NCI-H2227 treated with DMSO at 0.1 percent for 48 hours (cell line): Measurements from ENCODE around the gene CMIP.

ENCODE experiments used
- DNase-seq: peaks from one replicate; lab custom pipeline; 2025; lab: John Stamatoyannopoulos, UW

The CMIP gene

DNA sequence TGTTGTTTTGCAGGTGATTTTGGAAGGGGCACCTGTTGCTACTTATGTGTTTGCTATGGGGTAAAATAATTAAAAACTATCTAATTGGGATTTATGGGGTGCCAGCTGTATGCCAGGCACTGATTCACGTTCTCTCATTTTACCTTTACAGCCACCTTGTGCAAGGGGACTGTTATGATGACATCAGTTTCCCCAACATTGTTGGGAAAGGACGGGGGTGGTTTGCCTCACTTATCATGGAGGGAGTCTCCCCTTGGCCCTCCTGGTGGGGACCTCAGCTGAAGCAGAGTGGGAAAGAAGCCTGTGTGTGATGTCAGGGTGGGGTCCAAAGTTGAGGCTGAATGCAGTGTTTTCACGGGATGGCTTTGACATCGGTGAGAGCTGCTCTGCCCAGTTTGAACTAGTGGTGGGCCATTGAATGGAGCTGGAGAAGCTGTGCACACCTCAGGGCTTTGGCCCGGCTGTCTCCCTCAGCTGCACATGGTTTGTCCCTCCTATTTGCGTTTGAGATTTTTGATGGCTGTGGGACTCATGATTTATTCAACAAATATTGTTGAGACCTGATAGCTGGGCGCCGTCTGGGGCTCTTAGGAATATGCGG, 36.1 kb downstream of the CMIP start:
- DNase-seq = no peak

DNA sequence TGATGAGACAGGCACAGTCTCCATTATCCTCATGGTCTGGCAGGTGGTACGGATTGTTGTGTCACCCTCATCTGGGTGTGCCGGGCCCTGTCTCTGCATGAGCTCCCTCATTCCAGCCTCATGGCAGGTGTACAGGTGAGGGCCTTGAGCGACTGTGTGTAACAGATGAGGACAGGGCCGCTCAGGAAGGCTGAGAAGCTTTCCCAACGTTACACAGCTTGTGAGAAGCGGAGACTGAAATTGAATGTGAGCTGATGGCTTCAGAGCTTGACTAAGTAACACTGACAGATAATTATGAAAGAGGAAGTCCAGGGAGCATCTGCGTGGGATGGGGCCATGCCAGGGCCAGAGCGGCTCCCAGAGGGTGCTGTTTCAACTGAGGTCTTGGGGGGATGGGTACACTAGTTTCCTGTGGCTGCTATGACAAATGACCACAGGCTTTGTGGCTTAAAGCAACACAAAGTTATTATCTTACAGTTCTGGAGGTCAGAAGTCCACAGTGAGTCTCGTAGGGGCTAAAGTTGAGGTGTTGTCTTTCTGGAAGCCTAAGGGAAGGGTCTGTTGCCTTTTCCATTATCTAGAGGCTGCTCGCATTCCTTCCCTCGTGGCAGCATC, 36.7 kb downstream of the CMIP start:
- no peak for DNase-seq

DNA sequence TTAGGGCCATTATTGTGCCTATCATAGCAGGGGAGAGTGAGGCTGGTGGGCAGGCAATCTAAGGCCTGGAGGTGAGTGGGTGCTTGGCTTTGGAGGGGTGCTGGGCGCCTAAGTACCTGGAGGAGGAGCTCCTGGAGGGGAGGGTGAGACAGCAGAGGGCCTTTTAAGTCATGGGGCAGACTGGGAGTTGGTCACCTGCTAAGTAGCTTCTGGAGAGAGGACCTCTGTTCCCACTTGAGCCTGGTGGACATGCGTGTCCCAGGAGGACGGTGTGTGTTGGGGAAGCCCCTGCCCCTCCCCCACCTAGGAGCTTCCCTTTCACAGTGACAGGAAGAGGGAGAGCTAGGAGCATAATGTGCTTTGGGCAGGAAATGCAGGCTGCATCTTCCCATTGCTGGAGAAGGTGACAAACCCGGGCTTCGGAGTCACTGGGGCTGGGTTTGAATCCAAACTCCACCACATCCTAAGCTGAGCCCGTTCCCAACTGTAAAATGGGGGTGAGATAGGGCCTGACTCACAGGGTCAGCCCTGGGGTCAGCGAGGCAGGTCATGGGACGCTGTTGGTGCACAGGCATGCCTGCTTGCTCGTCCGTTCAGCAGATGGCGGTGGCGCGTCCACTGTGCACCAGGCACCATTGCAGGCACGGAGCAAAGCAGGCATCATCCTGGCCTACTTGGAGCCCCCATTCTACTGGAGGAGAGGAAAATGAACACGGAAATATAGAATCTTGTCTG, 37.9 kb downstream of the CMIP start:
- DNase-seq = no peak

DNA sequence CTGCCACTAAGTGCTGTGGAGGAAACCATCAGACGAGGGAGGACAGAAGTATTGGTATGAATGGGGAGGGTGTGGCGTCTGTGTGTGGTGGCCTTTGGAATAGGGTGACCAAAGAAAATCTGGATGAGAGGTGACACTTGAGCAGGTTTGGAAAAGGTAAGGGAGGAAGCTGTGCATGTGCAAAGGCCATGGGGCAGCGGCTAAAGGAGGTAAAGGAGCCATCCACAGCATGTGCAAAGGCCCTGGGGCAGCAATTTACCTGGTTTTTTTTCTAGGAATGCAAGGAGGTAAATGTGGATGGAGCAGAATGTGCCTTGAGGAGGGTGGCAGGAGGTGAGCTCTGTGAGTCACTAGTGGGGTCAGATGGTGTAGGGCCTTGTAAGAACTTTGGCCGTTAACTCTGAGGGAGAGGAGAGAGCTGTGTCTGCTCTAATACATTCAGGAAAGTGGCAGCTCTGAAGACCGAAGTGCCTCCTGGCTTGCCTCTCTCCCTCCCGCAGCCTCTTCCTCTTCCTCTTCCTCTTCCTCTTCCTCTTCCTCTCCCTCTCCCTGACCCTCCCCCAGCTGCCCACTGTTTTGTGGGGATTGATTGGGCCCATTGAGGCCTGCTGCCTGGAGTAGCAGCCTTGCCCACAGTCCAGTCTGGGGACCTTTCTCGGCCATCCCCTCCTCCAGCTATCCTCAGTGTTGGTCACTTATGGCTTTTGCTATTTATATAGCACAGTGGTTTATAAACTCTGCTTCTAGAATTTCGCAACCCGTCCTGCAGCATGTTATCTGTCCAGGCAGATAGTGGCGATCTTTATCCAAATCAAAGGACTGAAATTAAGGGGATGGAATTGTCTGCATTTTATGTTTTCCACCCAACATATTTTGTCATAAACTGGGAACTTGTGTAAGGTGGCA, 38.7 kb downstream of the CMIP start:
- no peak for DNase-seq

DNA sequence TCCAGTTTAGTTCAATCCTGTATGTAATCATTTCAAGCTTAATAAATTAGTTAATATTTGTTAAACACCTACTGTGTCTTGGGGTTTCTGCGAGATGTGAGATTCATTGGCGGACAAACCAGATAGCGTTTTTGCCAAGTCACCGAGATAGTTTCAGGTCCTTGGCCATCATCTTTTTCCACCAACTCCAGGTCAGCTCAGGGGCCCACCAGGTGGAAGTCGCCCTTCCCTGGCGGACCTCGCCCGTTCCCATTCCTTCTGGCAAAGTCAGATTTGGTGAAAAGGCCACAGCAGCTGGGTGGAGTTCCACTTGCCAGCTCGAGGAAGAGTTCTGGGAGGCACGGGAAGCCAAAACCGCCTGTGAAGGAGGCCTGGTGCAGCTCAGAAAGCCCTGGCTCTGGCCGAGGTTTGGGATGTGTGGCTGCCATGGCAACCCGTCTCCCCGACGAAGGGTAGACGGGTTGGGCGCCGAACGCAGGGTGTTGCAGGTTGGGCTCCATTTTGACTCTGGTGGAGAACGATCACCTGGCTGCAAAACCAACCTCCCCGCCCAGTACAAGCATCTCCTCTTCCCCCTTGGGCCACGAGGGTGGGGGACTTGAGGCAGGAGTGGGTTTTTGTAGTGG, 39.5 kb downstream of the CMIP start:
- no peak for DNase-seq

DNA sequence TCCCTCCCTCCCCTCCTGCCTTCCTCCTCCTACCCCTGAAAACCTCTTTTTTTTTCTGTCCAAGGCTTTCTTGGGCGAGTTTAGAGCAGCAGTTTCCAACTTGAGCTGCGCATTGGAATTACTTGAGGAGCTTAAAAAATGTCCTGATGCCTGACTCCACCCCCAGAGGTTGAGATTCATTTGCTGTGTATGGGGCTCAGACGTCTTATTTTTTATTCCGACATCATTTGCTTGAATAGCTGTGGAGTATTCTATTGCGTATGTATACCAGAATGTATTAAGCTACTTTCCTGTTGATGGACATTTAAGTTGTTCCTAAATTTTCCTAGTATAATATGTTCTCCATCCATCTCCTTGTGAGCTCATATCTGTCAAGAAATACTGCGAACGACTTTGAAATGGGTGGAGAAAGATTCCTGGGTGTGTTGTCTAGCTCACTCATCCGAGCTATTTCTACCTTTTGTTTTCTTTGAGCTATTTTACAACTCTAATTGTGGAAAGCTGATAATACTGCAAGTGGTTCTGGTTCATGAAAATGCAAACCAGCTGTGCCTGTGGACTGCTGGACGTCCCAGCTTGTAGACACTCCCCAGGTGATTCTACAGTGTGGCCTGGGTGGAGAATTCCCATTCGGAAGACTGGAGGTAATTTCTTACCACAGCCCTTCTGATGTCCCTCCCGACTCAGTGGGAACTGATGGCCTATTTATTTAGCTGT, 40.5 kb downstream of the CMIP start:
- DNase-seq = no peak

DNA sequence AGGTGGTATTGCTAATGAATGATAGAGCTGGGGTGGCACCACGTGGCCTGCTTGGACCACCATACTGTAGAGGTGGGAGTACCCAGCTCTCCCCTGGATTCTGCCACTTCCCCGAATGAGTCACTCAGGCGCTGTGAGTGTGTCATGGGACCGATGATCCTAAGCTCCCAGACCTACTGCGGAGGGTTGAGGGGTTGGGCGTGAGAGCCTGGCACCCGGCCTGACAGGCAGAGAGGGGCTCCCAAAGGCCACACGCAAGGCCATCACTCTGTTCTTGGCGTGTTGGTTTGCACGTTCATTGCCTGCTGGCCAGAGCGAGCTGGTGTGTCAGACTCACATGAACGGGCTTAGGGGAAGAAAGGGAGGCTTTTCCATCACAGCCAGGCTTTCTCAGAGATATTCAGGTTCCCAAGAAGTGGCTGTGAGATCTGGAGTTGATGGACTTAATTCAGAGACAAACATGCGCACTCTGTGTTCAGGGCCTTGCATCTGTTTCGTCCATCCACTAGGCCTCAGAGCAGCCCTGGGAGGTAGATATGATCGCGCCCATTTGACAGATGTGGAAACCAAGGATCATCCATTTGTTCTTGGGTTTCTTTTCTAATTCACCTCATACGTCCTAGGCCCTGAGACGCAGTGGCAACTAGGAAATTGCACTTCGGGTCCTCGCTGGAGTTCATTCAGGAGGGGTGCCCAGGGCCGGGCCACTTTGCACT, 41.4 kb downstream of the CMIP start:
- no peak for DNase-seq

DNA sequence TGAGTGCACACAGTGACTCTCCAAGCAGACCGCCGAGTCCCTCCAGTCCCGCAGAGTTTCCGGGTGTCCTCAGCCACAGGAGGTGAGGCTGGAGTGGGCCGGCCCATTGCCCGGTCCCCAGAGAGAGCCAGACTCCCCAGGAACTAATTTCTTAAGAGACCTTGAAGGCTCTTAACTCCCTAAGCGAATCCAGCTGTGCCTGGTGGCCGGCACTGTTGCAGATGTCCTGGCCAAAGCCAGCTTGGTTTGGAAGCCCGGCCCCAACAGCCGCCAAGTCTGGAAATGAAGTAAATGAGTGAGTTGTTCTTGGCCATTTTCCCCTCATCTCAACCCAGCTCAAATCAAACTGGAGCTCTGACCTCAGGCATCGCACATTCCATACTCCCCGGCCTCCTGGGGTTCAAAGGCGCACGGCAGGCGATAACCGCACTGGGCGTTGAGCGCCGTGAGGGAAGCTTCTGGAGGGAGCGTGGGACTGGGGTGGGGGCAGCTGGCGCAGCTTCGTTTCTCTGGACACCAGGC, 42.0 kb downstream of the CMIP start:
- no peak for DNase-seq

DNA sequence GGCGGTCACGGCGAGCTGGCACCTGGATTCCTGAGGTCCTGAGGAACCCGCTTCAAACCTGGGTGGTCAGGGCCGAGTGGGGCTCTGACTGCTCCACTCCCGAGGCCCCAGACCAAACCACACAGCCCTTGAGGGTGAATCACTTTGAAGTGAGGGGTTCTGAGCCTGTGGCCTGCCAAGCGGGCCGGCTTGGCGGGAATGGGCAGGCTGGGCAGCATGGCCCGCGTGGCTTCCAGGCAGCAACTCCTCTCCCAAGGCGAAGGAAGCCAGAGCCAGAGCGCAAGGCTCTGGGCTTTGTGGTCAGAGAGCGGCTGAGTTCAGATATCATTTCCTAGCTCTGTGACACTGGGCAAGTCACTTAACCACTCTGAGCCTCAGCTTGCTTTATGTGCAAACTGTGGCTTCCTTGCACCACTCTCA, 42.7 kb downstream of the CMIP start:
- no peak for DNase-seq

DNA sequence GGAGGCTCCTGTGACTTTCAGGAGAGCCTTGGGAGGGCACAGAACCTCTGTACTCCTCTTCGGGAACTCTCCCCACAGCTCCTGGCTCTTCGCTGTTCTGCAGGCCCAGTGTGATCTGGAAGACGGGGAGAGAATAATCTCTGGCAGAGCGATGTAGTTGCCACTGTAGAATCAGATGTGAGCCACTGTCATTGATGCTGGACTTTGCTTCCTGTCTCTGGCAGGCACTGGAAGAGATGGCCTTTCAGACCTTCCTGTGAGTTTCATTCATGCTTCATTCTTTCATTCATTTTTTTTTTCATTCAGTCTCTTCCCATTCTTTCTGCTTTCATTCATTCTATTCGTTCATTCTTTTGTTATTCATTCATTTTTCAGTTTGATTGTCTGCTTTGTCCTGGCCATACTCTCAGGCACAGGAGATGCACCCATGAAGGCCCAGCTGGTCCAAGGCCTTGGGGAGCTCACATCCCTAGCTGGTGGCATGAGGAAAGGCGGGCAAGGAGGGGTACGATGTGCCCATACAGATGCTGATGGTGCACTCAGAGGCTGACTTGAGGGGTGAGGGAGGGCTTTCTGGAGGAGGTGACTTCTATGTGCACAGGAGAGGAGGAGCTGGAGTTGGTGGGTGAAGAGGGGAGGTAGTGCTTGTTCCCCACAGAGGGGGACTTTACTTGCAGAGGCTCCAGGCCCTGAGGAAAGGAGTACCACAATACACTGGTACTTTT, 44.2 kb downstream of the CMIP start:
- no peak for DNase-seq

DNA sequence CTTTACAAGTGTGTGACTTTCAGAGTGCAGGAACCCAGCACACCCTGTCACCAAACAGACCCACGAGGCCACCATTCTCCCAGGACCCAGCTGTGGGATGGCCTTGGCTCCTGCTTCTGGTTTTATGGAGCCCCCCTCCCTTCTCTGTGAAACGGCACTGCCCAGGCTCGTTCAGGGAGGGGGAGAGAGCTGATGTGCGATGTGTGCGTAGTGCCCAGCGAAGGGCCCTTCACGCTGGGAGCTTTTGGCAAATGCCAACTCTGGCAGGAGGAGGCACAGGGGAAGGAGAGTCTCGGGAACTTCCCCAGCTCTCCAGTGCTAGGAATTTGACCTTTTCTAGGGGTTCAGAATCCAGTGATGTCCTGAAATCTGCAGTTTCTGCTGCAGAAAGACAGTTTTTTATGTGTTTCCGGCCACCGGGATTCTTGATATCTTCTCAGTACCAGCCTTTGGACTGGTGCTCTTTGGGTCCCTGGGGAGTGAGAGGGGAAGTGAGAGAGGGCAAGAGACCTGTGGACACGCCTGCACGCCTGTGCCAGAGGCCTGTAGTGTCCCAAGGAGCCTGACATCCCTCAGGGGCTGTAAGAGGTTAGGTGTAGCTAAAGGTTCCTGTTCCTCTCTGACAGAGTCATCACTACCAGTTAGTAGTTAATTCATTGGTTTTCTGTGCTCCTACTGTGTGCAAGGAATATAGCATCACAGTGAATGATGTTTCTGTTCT, 45.1 kb downstream of the CMIP start:
- DNase-seq = no peak

DNA sequence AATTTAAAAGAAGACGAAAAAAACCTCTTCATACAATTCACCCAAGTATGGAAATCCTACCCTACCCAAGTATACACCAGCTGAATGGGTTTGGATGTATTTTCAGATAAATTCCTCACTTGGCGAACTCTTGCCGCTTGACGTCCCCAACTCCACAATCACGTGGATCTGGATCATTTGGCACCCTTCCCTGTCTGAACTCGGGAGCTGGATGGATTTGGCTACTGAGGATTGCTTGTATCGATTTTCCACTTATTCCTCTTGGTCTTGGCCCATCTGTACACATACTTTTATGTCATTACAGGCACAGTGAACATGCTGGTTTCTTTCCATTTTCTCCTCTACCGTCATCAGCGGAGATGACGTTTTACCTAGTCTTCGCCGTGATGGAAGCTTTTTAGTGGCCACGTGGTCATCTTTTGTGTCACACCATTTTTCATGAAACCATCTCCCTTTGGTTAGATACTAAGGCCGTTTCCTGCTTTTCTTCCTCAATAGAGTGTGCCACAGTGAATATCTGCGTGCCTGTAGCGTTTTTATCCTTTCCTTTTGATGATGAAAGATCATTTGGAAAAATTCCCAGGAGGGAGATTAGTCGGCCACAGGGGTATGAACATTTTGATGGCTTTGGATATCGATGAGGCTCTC, 47.1 kb downstream of the CMIP start:
- no peak for DNase-seq

DNA sequence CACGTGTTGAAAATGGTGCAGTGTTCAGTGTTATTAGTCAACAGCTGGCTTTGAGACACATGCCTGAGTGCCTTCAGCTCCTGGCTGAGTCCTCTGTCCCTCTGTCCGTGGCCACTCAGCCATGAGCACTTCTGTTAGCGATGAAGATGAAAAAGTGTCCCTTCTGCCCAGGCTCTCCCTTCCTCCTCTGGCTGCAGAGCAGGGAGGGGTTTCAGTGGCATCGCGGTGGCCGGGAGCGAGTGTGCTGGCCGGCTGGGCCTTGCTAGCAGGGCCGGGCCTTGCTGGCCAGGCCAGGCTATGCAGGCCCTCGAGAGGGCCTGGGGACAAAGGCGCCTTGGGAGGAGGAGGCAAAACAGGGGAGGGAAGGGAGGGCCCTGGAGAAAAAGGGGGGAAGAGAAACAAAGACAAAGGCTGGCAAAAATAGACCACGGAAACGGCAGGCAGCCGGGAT, 47.7 kb downstream of the CMIP start:
- DNase-seq = no peak

DNA sequence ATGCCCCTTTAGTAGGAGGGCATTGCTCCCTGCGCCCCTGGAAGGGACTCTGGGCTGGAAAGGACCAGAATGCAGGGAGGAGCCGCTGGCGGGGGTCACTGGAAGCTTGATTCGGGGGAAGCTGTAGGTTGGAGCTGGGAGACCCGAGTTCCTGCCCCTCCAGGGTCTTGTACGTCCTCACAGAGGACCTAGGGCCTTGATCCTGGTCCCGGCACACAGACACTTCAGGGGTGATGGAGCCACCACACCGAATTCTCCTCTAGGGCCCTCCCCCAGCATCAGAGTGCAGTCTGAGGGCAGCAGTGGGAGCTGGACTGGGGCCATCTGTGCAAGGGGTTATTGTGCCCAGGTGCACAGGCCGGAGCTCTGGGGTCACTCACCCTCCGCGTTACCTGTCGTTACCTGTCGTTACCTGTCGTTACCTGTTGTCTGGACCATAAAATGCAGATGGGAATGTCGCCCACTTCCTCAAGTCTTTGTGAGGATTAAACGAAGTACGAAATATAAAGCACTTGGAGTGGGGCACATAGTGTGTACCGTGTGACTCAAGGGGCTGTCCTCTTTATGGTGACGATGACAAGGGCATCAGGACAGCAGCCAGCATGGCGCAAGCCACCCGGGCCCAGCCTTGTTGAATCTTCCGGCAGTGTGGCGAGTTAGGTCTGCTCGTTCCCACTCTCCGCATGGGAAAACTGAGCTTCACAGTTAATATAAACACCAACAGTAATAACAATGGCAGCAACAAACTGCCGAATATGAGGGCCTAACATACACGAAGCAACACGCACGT, 48.6 kb downstream of the CMIP start:
- no peak for DNase-seq

DNA sequence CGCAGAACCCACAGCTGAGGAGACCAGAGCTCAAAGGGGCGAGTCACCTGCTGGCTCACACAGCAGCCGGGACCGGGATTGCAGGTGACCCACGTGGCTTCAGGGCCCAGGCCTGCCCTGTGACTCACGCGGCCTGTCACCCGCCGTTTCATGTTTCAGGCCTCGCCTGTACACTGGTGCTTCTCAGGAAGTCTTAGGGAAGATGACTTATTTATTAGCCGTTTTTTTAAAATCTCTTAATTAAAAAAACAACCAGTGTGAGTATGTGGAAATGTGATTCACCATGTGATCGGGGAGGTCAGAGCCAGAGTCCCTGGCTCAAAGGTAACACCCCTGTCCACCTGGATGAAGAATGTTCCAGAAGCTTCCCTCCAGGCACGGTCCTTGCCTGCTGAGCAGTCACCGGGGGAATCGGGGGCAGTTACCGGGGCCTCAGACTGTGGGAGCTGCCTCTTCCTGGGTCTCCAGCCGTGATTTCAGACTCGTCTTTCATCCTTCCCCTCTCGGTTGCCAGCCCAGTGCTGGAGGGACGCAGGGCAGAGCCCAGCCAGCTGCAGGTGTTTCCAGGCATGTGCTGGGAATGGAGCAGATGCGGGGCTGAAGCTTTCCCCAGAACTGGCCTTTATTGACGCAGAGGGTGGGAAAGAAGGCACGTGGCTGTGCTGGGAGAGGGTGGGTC, 49.3 kb downstream of the CMIP start:
- no peak for DNase-seq

DNA sequence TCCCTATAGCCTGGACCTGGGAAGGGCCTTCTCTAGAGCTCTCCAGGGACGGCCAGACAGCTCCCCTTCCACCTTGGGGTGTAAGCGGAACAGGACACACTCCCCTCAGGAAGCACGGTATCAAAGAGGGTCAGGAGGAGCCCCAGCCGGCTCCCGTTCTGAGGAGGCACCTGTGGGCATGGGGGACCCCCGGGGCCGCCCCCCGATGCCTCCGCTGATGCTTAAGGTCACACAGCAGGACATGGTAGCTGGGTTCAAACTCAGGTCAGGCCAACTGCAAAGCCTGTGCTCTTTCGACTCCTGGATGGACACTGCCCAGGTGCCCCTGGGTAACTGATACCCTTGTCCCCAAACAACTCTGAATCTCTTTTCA, 49.8 kb downstream of the CMIP start:
- no peak for DNase-seq

DNA sequence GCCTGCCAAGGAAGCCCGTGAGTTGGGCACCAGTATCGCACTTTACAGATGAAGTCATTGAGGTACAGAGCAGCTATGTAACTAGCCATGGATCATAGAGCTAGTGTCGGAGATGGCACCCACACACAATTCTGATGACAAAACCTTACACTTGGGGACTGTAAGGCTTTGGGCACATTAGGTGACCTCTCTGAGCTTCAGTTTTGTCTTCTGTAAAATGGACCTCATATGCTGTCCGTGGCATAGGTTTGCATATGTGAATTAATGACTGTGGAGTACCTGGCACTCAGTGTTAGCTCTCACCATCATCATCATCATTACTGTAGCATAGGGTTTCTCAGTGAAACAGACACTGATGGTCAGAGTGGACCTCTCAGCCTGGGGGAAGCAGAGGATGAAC, 50.3 kb downstream of the CMIP start:
- DNase-seq = no peak
